Mesodermal cell (in vitro differentiated cells): ENCODE measurements around the gene PDLIM3.
A peak's percentile ranks its signal among the peaks of the same experiment; 100 is the strongest.
"Not testable (repeated sequence)": the region's sequence is repeated elsewhere in the genome, so short reads cannot be mapped to it uniquely, and the experiment has no call there.

Experiments
- H3K27ac ChIP-seq: 2 replicates; pipeline ENCODE4 v1.7.0; 2013; ENCODE audit warnings: mild to moderate bottlenecking, low read depth, low read length, moderate library complexity; ENCODE audit not compliant: severe bottlenecking
- H3K36me3 ChIP-seq: 2 replicates; pipeline ENCODE4 v1.7.1; 2013; ENCODE audit warnings: mild to moderate bottlenecking, low read length, moderate library complexity; ENCODE audit not compliant: control insufficient read depth, insufficient read depth
- H3K4me1 ChIP-seq: one replicate; pipeline ENCODE4 v1.7.1; 2013; ENCODE audit warnings: mild to moderate bottlenecking, low read length; ENCODE audit not compliant: insufficient read depth, control insufficient read depth, poor library complexity, severe bottlenecking
- H3K4me3 ChIP-seq: 2 replicates; pipeline ENCODE4 v1.7.0; 2013; ENCODE audit warnings: low read length, control low read depth, mild to moderate bottlenecking; ENCODE audit not compliant: insufficient read depth, poor library complexity, severe bottlenecking; ENCODE audit errors: extremely low read depth
- H3K9me3 ChIP-seq: 2 replicates; pipeline ENCODE4 v1.7.1; 2013; ENCODE audit warnings: mild to moderate bottlenecking, low read length, moderate library complexity; ENCODE audit not compliant: control insufficient read depth
- WGBS, 2 experiments: methylation state at CpG; one replicate each; pipeline ENCODE4 v1.1.5; 2013; ENCODE audit warnings: missing lambda C conversion rate in 2 of 2; ENCODE audit not compliant: insufficient coverage in 2 of 2; 5-methylcytosine and 5-hydroxymethylcytosine counted together

Gene PDLIM3

GRCh38 chr4:185567381-185568376, 32.4 kb upstream of the PDLIM3 start:
- Histone ChIP-seq H3K36me3 (no peaks in the 10 kb centered on the region), H3K4me1 (peaks cover 34% of the 10 kb centered on the region), H3K9me3 (peaks cover 12% of the 10 kb centered on the region), H3K27ac (peak overlapping the region; percentile 99), H3K4me3 (no peak overlapping the region)
- whole genome bisulfite sequencing, 2 experiments: 83 to 84% methylated on average over 13 to 16 of the region's 21 CpGs

GRCh38 chr4:185566972-185567371, 31.7 kb upstream of the PDLIM3 start:
- Histone ChIP-seq H3K27ac (peak overlapping the region; percentile 99), H3K4me3 (no peak overlapping the region), H3K36me3 (no peaks in the 10 kb centered on the region), H3K4me1 (peaks cover 34% of the 10 kb centered on the region), H3K9me3 (peaks cover 12% of the 10 kb centered on the region)
- no CpG with 5 or more reads among the region's 1 CpG for WGBS, 2 experiments

GRCh38 chr4:185566425-185566824, 31.1 kb upstream of the PDLIM3 start:
- WGBS, 2 experiments: 83% methylated on average over 3 of the region's 8 CpGs; no CpG with 5 or more reads in 1 of the 2 experiments
- Histone ChIP-seq H3K4me3 (no peak overlapping the region), H3K4me1 (peaks cover 34% of the 10 kb centered on the region), H3K9me3 (peaks cover 12% of the 10 kb centered on the region), H3K27ac (peak overlapping the region; percentile 99), H3K36me3 (no peaks in the 10 kb centered on the region)

DNA sequence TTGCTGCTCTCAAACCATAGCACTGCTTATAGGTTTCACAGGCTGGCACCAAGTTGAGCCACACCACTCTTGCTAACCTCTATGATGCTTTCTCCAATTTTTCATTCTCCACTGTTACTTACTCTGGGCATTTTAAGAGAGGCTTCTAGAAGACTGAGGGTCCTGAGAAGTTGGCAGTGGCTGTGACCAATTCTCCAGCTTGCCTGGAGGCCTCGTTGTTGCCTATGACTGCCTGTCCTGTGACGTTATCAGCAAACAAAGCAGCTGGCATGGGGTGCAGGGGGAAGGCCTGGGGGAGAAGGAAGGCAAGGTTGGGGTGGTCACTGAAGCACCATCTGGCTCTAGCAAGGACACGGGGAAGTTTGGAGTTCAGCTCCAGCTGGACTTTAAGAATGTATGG, 30.4 kb upstream of the PDLIM3 start:
- Histone ChIP-seq H3K4me3 (no peak overlapping the region), H3K9me3 (peaks cover 12% of the 10 kb centered on the region), H3K36me3 (no peaks in the 10 kb centered on the region), H3K4me1 (peaks cover 34% of the 10 kb centered on the region), H3K27ac (peak overlapping the region; percentile 99)
- WGBS, 2 experiments: 86 to 87% methylated on average over 3 of the region's 3 CpGs

- no peaks in the 10 kb centered on the region for H3K36me3 ChIP-seq
Measured at GRCh38 chr4:185564349-185564748, 29.0 kb upstream of the PDLIM3 start.

DNA sequence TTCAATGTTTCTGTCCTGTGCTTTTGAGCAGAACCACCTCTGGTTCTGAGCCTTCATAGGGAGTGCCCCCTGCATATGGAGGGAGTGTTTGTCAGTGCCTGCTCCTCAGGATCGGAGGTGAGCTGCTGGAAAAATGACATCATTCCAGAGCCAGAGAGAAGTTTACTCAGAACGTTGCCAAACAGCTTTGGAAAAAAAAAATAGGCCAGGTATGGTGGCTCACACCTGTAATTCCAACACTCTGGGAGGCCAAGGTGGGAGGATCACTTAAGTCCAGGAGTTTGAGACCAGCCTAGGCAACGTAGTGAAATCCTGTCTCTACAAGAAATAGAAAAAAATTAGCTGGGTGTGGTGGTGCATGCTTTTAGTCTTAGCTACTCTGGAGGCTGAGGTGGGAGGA, 27.2 kb upstream of the PDLIM3 start:
- Histone ChIP-seq H3K9me3 (peaks cover 8% of the 10 kb centered on the region), H3K4me1 (peaks cover 22% of the 10 kb centered on the region), H3K4me3 (no peak overlapping the region), H3K36me3 (no peaks in the 10 kb centered on the region), H3K27ac (no peak overlapping the region)
- 86 to 91% methylated on average over 3 of the region's 3 CpGs for WGBS, 2 experiments

More at GRCh38 chr4:185564349-185564748, 29.0 kb upstream of the PDLIM3 start:
- H3K4me3 ChIP-seq: no peak overlapping the region
- H3K9me3 ChIP-seq: peaks cover 12% of the 10 kb centered on the region
- 67 to 100% methylated on average over 1 of the region's 3 CpGs for WGBS, 2 experiments
- H3K4me1 ChIP-seq: peaks cover 34% of the 10 kb centered on the region
- no peak overlapping the region for H3K27ac ChIP-seq

DNA sequence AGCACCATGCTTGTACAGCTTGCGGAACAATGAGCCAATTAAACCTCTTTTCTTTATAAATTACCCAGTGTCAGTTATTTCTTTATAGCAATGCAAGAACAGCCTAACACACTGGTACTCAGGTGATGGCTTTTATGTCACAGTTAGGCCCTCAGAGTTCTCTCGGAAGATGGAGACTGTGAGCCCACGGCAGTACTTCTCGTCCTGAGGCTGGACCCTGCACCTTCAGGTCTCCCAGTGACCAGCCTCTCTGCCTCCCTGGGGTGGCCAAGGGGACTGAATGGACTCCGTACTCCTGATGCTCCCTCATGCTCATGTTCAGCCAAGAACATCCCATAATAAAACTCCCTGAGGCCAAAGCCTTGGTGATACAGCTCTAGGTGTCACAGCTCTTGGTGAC, 25.0 kb upstream of the PDLIM3 start:
- no peak overlapping the region for H3K4me3 ChIP-seq
- H3K4me1 ChIP-seq: peaks cover 7% of the 10 kb centered on the region
- peaks cover 7% of the 10 kb centered on the region for H3K9me3 ChIP-seq
- no peaks in the 10 kb centered on the region for H3K36me3 ChIP-seq
- H3K27ac ChIP-seq: peak overlapping the region; percentile 80
- WGBS, 2 experiments: 87 to 99% methylated on average over 5 of the region's 5 CpGs

GRCh38 chr4:185559915-185560281, 24.6 kb upstream of the PDLIM3 start:
- H3K27ac ChIP-seq: peak overlapping the region; percentile 80
- peaks cover 6% of the 10 kb centered on the region for H3K9me3 ChIP-seq
- H3K4me3 ChIP-seq: no peak overlapping the region
- 54 to 61% methylated on average over 4 of the region's 4 CpGs for WGBS, 2 experiments
- peaks cover 7% of the 10 kb centered on the region for H3K4me1 ChIP-seq
- no peaks in the 10 kb centered on the region for H3K36me3 ChIP-seq

DNA sequence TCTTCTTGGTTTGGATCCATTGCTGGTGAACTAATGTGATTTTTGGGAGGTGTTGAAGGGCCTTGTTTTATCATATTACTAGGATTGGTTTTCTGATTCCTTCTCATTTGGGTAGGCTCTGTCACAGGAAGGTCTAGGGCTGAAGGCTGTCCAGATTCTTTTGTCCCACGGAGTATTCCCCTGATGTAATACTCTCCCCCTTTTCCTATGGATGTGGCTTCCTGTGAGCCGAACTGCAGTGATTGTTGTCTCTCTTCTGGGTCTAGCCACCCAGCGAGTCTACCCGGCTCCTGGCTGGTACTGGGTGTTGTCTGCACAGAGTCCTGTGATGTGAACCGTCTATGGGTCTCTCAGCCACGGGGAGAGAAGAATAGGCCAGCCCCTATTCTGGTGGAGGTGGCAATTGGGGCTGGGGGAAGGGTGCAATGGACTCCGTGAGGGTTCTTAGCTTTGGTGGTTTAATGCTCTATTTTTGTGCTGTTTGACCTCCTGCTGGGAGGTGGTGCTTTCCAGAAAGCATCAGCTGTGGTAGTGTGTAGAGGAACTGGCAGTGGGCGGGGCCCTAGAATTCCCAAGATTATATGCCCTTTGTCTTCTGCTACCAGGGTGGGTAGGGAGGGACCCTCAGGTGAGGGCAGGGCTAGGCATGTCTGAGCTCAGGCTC, 24.1 kb upstream of the PDLIM3 start:
- 85 to 86% methylated on average over 2 to 6 of the region's 8 CpGs for WGBS, 2 experiments
- not testable (repeated sequence) for H3K4me3 ChIP-seq, H3K9me3 ChIP-seq, H3K36me3 ChIP-seq, H3K4me1 ChIP-seq
- H3K27ac ChIP-seq: peak overlapping the region; percentile 80

DNA sequence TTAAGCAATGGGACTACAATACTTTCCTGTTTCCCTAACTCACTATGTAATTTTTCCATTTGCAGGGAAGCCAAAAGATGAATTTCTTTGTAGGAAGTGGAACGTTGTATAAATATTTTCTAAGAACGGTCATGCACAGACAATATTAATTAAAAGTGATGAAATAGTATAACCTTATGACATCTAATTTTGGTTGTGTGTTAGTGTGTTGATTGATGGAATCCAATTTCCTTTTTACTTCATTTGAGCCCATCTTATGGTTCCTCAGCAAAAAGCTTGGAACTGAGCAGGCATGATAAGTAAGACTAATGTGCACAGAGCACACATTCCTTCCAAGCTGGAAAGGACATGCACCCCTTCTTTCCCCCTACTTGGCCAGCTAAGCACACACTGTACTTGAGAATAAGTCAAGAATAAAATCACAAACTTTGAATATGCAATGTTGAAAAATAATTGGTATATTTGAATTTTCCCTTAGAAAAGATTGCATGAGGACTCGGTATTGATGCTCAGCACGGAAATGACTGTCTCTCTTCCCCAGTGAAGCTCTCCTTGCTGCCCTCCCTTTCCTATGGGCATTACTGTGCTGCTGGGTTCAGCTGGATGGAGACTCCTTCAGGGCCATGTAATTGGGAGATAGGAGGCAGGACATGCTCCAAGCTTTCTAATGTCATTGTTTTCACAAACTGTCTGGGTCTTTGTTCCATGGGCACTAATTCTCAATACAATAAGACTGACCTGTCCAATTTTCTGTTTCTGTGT, 19.2 kb upstream of the PDLIM3 start:
- Histone ChIP-seq H3K9me3 (no peaks in the 10 kb centered on the region), H3K36me3 (no peaks in the 10 kb centered on the region), H3K4me1 (peaks cover 3% of the 10 kb centered on the region), H3K27ac (no peak overlapping the region), H3K4me3 (no peak overlapping the region)
- WGBS, 2 experiments: 76 to 100% methylated on average over 1 to 2 of the region's 4 CpGs
